H9 (cell line): ENCODE results near the gene WSCD2. TPM values are rescaled to one million over a fixed set of nuclear protein-coding genes. Genes with fewer than 3 reads are reported as not detected.

Source experiments
- DNase-seq: peaks from one replicate; pipeline ENCODE4 v3.0.0-alpha.2; 2017
- H2AFZ ChIP-seq: one replicate; pipeline ENCODE4 v1.6.1; 2013; ENCODE audit warnings: mild to moderate bottlenecking, low read length, control low read depth, moderate library complexity
- H2AK5ac ChIP-seq: 2 replicates; pipeline ENCODE4 v1.6.1; 2013; ENCODE audit warnings: low read length, control low read depth, mixed read lengths; ENCODE audit not compliant: insufficient read length
- H2BK120ac ChIP-seq: one replicate; pipeline ENCODE4 v1.6.1; 2013; ENCODE audit warnings: low read depth, mild to moderate bottlenecking, low read length, control low read depth, inconsistent platforms; ENCODE audit not compliant: poor library complexity, severe bottlenecking
- H2BK12ac ChIP-seq: 2 replicates; pipeline ENCODE4 v1.6.1; 2013; ENCODE audit warnings: low read length, control low read depth, mixed read lengths, low read depth; ENCODE audit not compliant: insufficient read length
- H2BK15ac ChIP-seq: 2 replicates; pipeline ENCODE4 v1.6.1; 2013; ENCODE audit warnings: low read depth, low read length, control low read depth
- H2BK20ac ChIP-seq: one replicate; pipeline ENCODE4 v1.6.1; 2013; ENCODE audit warnings: low read depth, mild to moderate bottlenecking, low read length, control low read depth, inconsistent platforms; ENCODE audit not compliant: poor library complexity, severe bottlenecking
- H2BK5ac ChIP-seq: 2 replicates; pipeline ENCODE4 v1.6.1; 2013; ENCODE audit warnings: low read length, control low read depth, mixed read lengths; ENCODE audit not compliant: insufficient read length
- H3K14ac ChIP-seq: 2 replicates; pipeline ENCODE4 v1.6.1; 2013; ENCODE audit warnings: low read length, control low read depth; ENCODE audit not compliant: insufficient read depth
- H3K18ac ChIP-seq: 2 replicates; pipeline ENCODE4 v1.6.1; 2013; ENCODE audit warnings: low read depth, mild to moderate bottlenecking, mixed read lengths, low read length, control low read depth; ENCODE audit not compliant: insufficient read length
- H3K23ac ChIP-seq: 2 replicates; pipeline ENCODE4 v1.6.1; 2013; ENCODE audit warnings: low read length, control low read depth, mixed read lengths, low read depth; ENCODE audit not compliant: insufficient read length
- H3K23me2 ChIP-seq: 2 replicates; pipeline ENCODE4 v1.6.1; 2013; ENCODE audit warnings: low read depth, mild to moderate bottlenecking, mixed read lengths, low read length, control low read depth; ENCODE audit not compliant: insufficient read length, poor library complexity, severe bottlenecking
- H3K27ac ChIP-seq: 2 replicates; pipeline ENCODE4 v1.5.1; 2013; ENCODE audit warnings: low read length, control low read depth, mixed read lengths, low read depth; ENCODE audit not compliant: insufficient read length
- H3K27me3 ChIP-seq: 2 replicates; pipeline ENCODE4 v1.6.1; 2013; ENCODE audit warnings: low read length, control low read depth, inconsistent platforms; ENCODE audit not compliant: insufficient read depth
- H3K4ac ChIP-seq: 2 replicates; pipeline ENCODE4 v1.6.1; 2013; ENCODE audit warnings: low read depth, mild to moderate bottlenecking, control low read depth, inconsistent platforms, low read length, moderate library complexity
- H3K4me1 ChIP-seq: 2 replicates; pipeline ENCODE4 v1.6.1; 2013; ENCODE audit warnings: low read length, control low read depth, inconsistent platforms; ENCODE audit not compliant: insufficient read depth
- H3K4me2 ChIP-seq: 2 replicates; pipeline ENCODE4 v1.6.1; 2013; ENCODE audit warnings: low read length, control low read depth, mixed read lengths; ENCODE audit not compliant: insufficient read length, insufficient read depth
- H3K56ac ChIP-seq: 2 replicates; pipeline ENCODE4 v1.6.1; 2013; ENCODE audit warnings: low read depth, mild to moderate bottlenecking, mixed read lengths, low read length, control low read depth; ENCODE audit not compliant: insufficient read length
- H3K79me1 ChIP-seq: 2 replicates; pipeline ENCODE4 v1.6.1; 2013; ENCODE audit warnings: low read depth, mild to moderate bottlenecking, moderate library complexity, low read length, control low read depth, inconsistent platforms; ENCODE audit not compliant: insufficient read depth, poor library complexity, severe bottlenecking
- H3K79me2 ChIP-seq: 2 replicates; pipeline ENCODE4 v1.6.1; 2013; ENCODE audit warnings: low read length, control low read depth, inconsistent platforms; ENCODE audit not compliant: insufficient read depth
- H3K9ac ChIP-seq: 2 replicates; pipeline ENCODE4 v1.6.1; 2013; ENCODE audit warnings: low read length, control low read depth, mixed read lengths; ENCODE audit not compliant: insufficient read length; ENCODE audit errors: extremely low read depth
- H3K9me3 ChIP-seq: one replicate; pipeline ENCODE4 v1.6.1; 2013; ENCODE audit warnings: low read depth, low read length, inconsistent platforms; ENCODE audit not compliant: control insufficient read depth
- H3T11ph ChIP-seq: one replicate; pipeline ENCODE4 v1.6.1; 2013; ENCODE audit warnings: mild to moderate bottlenecking, low read length, control low read depth, inconsistent platforms
- H4K20me1 ChIP-seq: one replicate; pipeline ENCODE4 v1.6.1; 2013; ENCODE audit not compliant: control insufficient read depth, insufficient read length, insufficient read depth
- H4K5ac ChIP-seq: 2 replicates; pipeline ENCODE4 v1.6.1; 2013; ENCODE audit warnings: low read depth, mild to moderate bottlenecking, mixed read lengths, low read length, control low read depth; ENCODE audit not compliant: insufficient read length
- H4K8ac ChIP-seq: replicated peaks from 2 replicates; pipeline ENCODE4 v1.6.1; 2013; ENCODE audit warnings: low read length, control low read depth, mixed read lengths, low read depth; ENCODE audit not compliant: insufficient read length
- H4K91ac ChIP-seq: 2 replicates; pipeline ENCODE4 v1.6.1; 2013; ENCODE audit warnings: low read depth, mild to moderate bottlenecking, moderate library complexity, mixed read lengths, low read length, control low read depth; ENCODE audit not compliant: insufficient read length
- H3K27ac Mint-ChIP-seq, 3 experiments: 2 replicates in 2 of 3; 3 replicates in 1 of 3; pipeline ENCODE4 v1.8.0; 2020 to 2021; ENCODE audit warnings: mixed read lengths in 3 of 3, mild to moderate bottlenecking in 1 of 3, moderate library complexity in 1 of 3
- H3K27me3 Mint-ChIP-seq: 2 replicates; pipeline ENCODE4 v1.8.0; 2021; ENCODE audit warnings: low read depth, mild to moderate bottlenecking, moderate library complexity, mixed read lengths
- H3K36me3 Mint-ChIP-seq, 3 experiments: 2 replicates in 2 of 3; 3 replicates in 1 of 3; pipeline ENCODE4 v1.8.0; 2020 to 2021; ENCODE audit warnings: low read depth in 3 of 3, mixed read lengths in 3 of 3; ENCODE audit not compliant: insufficient read depth in 1 of 3
- H3K4me1 Mint-ChIP-seq, 2 experiments: 2 replicates each; pipeline ENCODE4 v1.8.0; 2020; ENCODE audit warnings: mixed read lengths in 2 of 2
- H3K4me3 Mint-ChIP-seq, 2 experiments: 2 replicates in 1 of 2; 3 replicates in 1 of 2; pipeline ENCODE4 v1.8.0; 2020 to 2021; ENCODE audit warnings: mild to moderate bottlenecking in 2 of 2, mixed read lengths in 2 of 2, moderate library complexity in 1 of 2
- H3K9me3 Mint-ChIP-seq, 2 experiments: 2 replicates in 1 of 2; 3 replicates in 1 of 2; pipeline ENCODE4 v1.8.0; 2020; ENCODE audit warnings: mild to moderate bottlenecking in 2 of 2, mixed read lengths in 2 of 2, moderate library complexity in 1 of 2
- CTCF ChIP-seq: fragments of 200-600 bp; sonication (generic); conservative IDR thresholded peaks from 3 replicates; pipeline ENCODE4 v1.8.0; 2021; ENCODE audit warnings: antibody characterized with exemption, mild to moderate bottlenecking
- WGBS: extraction: QIAGEN DNeasy Blood & Tissue Kit; methylation state at CpG from one replicate; pipeline ENCODE4 v1.1.7; 2013; ENCODE audit warnings: missing lambda C conversion rate, low lambda C conversion rate, mixed read lengths; ENCODE audit not compliant: insufficient read length; ENCODE audit errors: extremely low coverage; 5-methylcytosine and 5-hydroxymethylcytosine counted together
- total RNA-seq: library from RNA; stranded (reverse); gene quantifications from 2 replicates; pipeline ENCODE4 v1.2.1, GENCODE V29; 2021

The WSCD2 gene
- total RNA-seq, 1 experiment from 2014 or later, result 0.92 TPM

- Histone ChIP-seq H3K4me1 (peaks cover under 1% of the 10 kb centered on the region; the same call in 1 of the 2 replicates), H3K79me1 (no peaks in the 10 kb centered on the region), H3K14ac (no peak overlapping the region; the same call in 1 of the 2 replicates), H3K18ac (no peak overlapping the region), H2BK5ac (no peak overlapping the region), H2BK15ac (no peak overlapping the region), H3K4me2 (no peak overlapping the region), H3K9ac (no peak overlapping the region), H3K23me2 (no peaks in the 10 kb centered on the region), H3K23ac (no peak overlapping the region), H3K4ac (no peak overlapping the region), H2BK20ac (no peak overlapping the region), H3K27ac (no peak overlapping the region), H3K27me3 (no peaks in the 10 kb centered on the region), H2BK120ac (no peak overlapping the region), H3K79me2 (no peaks in the 10 kb centered on the region), H4K5ac (no peak overlapping the region), H3K56ac (no peak overlapping the region), H2BK12ac (no peak overlapping the region), H4K20me1 (no peaks in the 10 kb centered on the region), H2AK5ac (no peak overlapping the region), H4K8ac (no peak overlapping the region), H3K9me3 (no peaks in the 10 kb centered on the region), H3T11ph (no peak overlapping the region), H4K91ac (no peak overlapping the region), H2AFZ (no peak overlapping the region)
- Mint-ChIP-seq H3K27ac (no peak overlapping the region), H3K4me3 (no peak overlapping the region), H3K36me3 (no peaks in the 10 kb centered on the region; a peak in 1 of 7 replicates), H3K4me1 (peaks cover 2 to 8% of the 10 kb centered on the region in 2 experiments), H3K27me3 (no peaks in the 10 kb centered on the region; the same call in 1 of the 2 replicates), H3K9me3 (no peaks in the 10 kb centered on the region; a peak in 1 of 5 replicates)
- no CpG with 5 or more reads among the region's 4 CpGs for WGBS
- DNase-seq, result no peak
- no peak for TF ChIP-seq CTCF
These were observed 21.8 kb upstream of the WSCD2 start for GRCh38 chr12:108107293-108107692.
